NCI-H2107 treated with DMSO at 0.1 percent for 48 hours (cell line): ENCODE results near the gene ANKRD63.

Experiments
- DNase-seq: peaks from one replicate; lab custom pipeline; 2025; ENCODE audit not compliant: unreplicated experiment; lab: John Stamatoyannopoulos, UW

The ANKRD63 gene

GRCh38 chr15:40243126-40243810, 39.6 kb downstream of the ANKRD63 start:
- DNase-seq, result no peak

DNA sequence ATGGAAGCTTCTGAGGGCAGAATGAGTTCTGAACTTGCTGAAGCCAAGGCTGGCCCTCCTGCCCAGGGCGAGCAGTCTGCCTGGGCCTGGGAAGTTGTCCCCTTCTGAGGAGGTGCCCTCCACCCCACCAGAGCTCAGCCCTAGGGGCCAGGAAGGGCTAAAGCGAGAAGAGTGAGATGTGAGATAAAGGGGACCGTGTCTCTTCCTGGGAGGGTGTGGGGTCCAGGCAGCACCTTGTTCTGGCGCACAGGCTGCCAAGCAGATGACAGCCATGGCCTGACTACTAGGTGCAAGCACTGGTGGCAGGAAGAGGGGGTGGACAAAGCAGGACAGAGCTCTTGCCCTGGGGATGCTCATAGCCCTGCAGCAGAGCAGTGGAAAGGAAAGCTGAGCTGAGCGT, 40.3 kb downstream of the ANKRD63 start:
- DNase-seq, result no peak

DNA sequence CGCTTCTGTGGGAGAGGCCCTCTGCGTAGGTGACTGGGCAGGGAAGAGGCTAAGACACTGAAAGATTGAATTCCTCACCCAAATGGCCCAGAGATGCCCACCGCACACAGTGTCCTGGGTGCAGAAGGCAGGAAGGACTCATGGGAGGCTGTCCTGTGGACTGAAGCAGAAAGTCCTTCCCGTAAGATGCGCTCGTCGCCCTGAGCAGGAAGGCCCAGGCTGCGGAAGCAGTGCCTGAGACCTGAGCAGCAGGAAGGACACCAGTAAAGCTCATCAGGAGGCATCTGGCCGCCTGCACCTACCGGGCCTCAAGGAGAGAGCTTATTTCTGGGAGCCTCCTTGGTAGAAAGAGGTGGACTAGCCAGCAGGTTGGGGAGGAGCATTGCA, 40.7 kb downstream of the ANKRD63 start:
- DNase-seq, result no peak

- no peak for DNase-seq
These were observed 41.3 kb downstream of the ANKRD63 start for GRCh38 chr15:40241269-40242212.

DNA sequence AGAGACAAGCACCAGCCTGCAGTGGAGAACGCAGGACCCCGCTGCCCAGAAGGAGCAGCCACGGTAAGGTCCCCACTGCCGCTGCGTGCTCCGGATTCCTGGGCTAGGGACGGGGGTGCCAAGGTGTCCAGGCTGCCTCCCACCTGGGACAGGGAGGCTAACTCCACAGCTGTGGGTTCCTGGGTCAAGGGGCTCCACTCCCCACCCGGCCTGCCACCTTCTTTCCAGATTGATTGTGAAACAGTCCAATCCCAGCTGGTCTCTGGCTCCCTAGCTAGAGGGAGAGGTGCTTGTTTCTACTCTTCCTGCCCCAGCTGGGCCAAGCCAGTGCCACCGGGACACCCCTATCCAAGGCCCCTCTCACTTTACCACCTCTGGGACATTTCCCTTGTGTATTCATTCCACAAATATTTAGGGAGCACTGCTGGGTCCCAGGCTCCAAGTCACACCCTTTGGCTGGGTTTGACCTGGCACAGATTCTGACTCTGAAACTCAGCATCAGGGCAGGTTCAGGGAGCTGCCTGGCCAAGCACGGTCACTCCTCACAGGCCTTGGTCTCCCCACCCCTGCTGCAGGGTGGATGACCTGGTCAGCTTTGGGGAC, 42.1 kb downstream of the ANKRD63 start:
- no peak for DNase-seq

DNA sequence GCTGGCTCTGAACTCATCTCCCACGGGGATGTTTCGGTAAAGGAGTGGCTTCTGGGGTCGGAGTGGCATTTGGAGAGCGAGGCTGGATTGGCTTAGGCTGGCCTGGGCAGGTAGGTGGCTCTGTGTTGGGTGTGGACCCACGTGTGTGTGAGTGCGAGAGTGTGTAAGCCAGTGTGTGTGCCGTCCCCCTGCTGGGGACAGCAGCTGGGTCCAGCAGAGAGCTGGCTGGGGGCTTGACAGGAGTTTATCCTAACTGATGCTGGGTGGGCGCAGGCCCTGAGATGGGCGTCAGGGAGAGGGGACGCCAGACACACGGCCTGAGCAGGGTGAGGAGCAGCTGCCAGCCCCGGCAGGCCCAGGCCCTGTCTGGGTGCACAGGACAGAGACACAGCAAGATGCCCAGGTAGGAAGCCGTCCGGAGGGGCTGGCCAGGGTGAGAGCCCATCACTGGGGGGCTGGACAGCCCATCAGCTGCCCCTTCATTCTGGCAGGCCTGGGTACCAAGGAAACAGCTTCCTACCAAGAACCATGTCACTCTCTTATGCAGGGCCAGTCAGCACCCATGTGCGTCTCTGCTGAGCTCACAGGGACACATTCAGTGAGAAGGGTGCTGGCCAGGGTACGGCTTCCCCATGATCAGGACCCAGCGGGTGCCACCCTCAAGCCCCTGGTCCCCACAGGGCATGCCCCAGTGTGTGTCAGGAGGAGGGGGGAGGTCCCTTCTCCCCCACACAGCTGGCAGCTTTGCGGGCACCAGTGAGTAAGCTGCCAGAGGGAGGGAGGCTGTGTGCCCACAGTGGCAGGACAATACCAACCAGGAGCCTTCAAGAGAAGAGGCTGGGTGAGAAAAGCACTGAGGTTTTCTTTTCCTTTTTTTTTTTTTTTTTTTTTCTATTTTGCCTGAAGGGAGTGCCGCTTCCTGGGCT, 42.9 kb downstream of the ANKRD63 start:
- no peak for DNase-seq

- no peak for DNase-seq
These were observed 43.5 kb downstream of the ANKRD63 start for GRCh38 chr15:40239404-40239692.

DNA sequence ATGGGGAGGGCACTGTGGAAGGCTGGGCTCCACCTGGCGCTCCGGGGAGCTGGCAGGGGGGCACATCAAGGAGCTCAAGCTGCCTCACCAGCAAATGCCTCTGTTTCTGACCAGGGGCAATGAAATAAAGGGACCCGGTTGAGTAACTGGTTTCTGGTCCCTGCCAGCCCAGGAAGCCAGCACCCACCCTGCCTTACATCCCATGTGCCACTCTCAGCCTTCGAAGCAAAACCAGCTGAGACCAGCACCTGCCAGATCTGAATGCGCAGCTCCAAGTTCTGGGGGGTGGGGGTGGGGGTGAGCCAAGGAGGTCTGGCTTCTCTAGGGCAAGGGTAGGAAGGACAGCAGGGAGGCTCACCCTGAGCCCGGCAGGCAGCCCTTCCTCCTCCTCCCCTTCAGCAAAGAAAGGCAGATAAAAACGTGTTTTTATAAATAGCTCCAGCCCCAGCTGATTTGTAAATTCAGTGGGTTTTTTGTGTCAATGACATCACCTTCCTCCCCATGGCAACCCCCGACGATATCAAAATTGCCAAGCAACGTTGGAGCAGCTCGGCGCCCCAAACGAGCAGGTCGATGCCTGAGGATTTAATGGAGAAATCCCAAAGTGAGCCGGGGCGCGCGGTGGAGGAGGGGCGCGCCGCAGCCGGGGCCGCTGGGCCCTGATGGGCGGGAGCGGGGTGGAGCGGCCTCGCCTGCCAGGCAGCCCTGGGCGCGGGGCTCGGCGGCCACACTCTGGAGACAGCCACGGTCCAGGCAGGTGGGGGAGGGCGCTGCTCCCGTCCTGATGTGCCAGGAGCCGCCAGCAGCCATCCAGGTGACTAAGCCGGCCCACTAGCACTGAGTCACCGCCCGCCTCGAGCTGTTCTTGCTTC, 44.1 kb downstream of the ANKRD63 start, which contains the start of gene PAK6:
TSS of gene PAK6 (plus strand) at position 532 of the 872 bp plus-strand sequence. CDS start 25,723 bp downstream, outside the sequence.
- DNase-seq, result peak; percentile 36

GRCh38 chr15:40235201-40235885, 47.5 kb downstream of the ANKRD63 start:
- no peak for DNase-seq

DNA sequence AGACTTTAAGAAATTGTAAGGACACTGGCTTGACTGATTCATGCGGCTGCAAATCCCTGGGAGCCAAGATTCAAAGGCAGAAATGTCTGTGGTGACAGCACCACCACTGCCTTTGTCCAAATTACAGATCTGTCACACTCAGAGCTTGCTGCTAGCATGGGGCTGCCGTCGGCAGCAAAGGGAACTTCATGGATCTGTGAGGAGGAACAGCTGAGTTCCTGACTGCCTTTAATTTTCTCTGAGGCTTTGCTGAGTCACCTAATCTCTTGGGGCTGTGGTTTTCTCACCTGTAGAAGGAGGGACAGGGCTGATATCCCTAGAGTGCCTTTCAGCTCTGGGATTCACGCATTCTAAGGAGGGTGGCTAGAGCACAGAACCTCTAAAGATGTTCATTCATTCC, 48.1 kb downstream of the ANKRD63 start:
- DNase-seq, result no peak

- no peak for DNase-seq
These were observed 48.9 kb downstream of the ANKRD63 start for GRCh38 chr15:40233727-40234577.

GRCh38 chr15:40232625-40233070, 50.2 kb downstream of the ANKRD63 start:
- DNase-seq, result no peak
